ENCODE data around the gene CTNNBL1. TPM values are rescaled to one million over a fixed set of nuclear protein-coding genes. Genes with fewer than 3 reads are reported as not detected.

Gene CTNNBL1
- total RNA-seq, 2 experiments from 2014 or later, result 31.1 to 33.4 TPM

- Mint-ChIP-seq H3K4me1 (ENCODE audit: low read depth) (no peaks in the 10 kb centered on the region), H3K36me3 (ENCODE audit: low read depth) (no peaks in the 10 kb centered on the region), H3K9me3 (no peaks in the 10 kb centered on the region), H3K27me3 (peaks cover 7% of the 10 kb centered on the region), H3K27ac (no peak overlapping the region), H3K4me3 (no peak overlapping the region)
- no peak overlapping the region for H3K27ac ChIP-seq (ENCODE audit: low read depth in 1 of 2, low read length in 2 of 2)
- H3K9me3 ChIP-seq (ENCODE audit: control insufficient read depth in 1 of 2, insufficient read depth in 1 of 2, low read length in 2 of 2), result no peaks in the 10 kb centered on the region
- POLR2A ChIA-PET, result no interaction called here
- H3K36me3 ChIP-seq (ENCODE audit: insufficient read depth, low read length), result no peaks in the 10 kb centered on the region
- no peak for DNase-seq
- no peaks in the 10 kb centered on the region for H3K4me1 ChIP-seq (ENCODE audit: insufficient read depth, low read length)
- H3K27me3 ChIP-seq (ENCODE audit: control insufficient read depth in 1 of 2, insufficient read depth in 2 of 2, low read length in 2 of 2), result peaks cover 0 to 6% of the 10 kb centered on the region in 2 experiments
- intact Hi-C loops (cut with DNase I, micrococcal nuclease), result no loop called here
- CTCF ChIA-PET, result no interaction called here
- no peak for ATAC-seq (ENCODE audit: poor library complexity)
- H3K4me3 ChIP-seq (ENCODE audit: low read length), result no peak overlapping the region
- no peak for TF ChIP-seq CTCF (IDR thresholded peaks at IDR 0.05)
Observed at GRCh38 chr20:37894454-37894853, 200.6 kb downstream of the CTNNBL1 start.

- H3K4me3 Mint-ChIP-seq, result no peak overlapping the region
- DNase-seq (no peak), ATAC-seq (ENCODE audit: poor library complexity) (no peak)
- peaks cover 15% of the 10 kb centered on the region for H3K27me3 Mint-ChIP-seq
- Histone ChIP-seq H3K27me3 (ENCODE audit: control insufficient read depth in 1 of 2, insufficient read depth in 2 of 2, low read length in 2 of 2) (peaks cover 1 to 8% of the 10 kb centered on the region in 2 experiments), H3K4me3 (ENCODE audit: low read length) (no peak overlapping the region), H3K27ac (ENCODE audit: low read depth in 1 of 2, low read length in 2 of 2) (no peak overlapping the region), H3K4me1 (ENCODE audit: insufficient read depth, low read length) (no peaks in the 10 kb centered on the region), H3K9me3 (ENCODE audit: control insufficient read depth in 1 of 2, insufficient read depth in 1 of 2, low read length in 2 of 2) (no peaks in the 10 kb centered on the region), H3K36me3 (ENCODE audit: insufficient read depth, low read length) (no peaks in the 10 kb centered on the region)
- no peaks in the 10 kb centered on the region for H3K4me1 Mint-ChIP-seq (ENCODE audit: low read depth)
- intact Hi-C loops (cut with DNase I, micrococcal nuclease), result no loop called here
- no peak for TF ChIP-seq CTCF (IDR thresholded peaks at IDR 0.05)
- no peaks in the 10 kb centered on the region for H3K9me3 Mint-ChIP-seq
- no peaks in the 10 kb centered on the region for H3K36me3 Mint-ChIP-seq (ENCODE audit: low read depth)
- POLR2A ChIA-PET, result no interaction called here
- CTCF ChIA-PET, result no interaction called here
- H3K27ac Mint-ChIP-seq, result no peak overlapping the region
Observed at GRCh38 chr20:37895166-37895565, 201.3 kb downstream of the CTNNBL1 start.

- Histone ChIP-seq H3K27ac (ENCODE audit: low read depth in 1 of 2, low read length in 2 of 2) (no peak overlapping the region), H3K9me3 (ENCODE audit: control insufficient read depth in 1 of 2, insufficient read depth in 1 of 2, low read length in 2 of 2) (peaks cover 0 to 3% of the 10 kb centered on the region in 2 experiments), H3K4me3 (ENCODE audit: low read length) (no peak overlapping the region), H3K4me1 (ENCODE audit: insufficient read depth, low read length) (peaks cover under 1% of the 10 kb centered on the region), H3K27me3 (ENCODE audit: control insufficient read depth in 1 of 2, insufficient read depth in 2 of 2, low read length in 2 of 2) (peaks cover 15 to 18% of the 10 kb centered on the region in 2 experiments), H3K36me3 (ENCODE audit: insufficient read depth, low read length) (no peaks in the 10 kb centered on the region)
- Mint-ChIP-seq H3K4me1 (ENCODE audit: low read depth) (peaks cover 6% of the 10 kb centered on the region), H3K9me3 (no peaks in the 10 kb centered on the region), H3K27ac (no peak overlapping the region), H3K4me3 (no peak overlapping the region), H3K27me3 (peaks cover 29% of the 10 kb centered on the region), H3K36me3 (ENCODE audit: low read depth) (no peaks in the 10 kb centered on the region)
- POLR2A ChIA-PET, result no interaction called here
- no peak for TF ChIP-seq CTCF (IDR thresholded peaks at IDR 0.05)
- CTCF ChIA-PET, result no interaction called here
- no peak for DNase-seq
- intact Hi-C loops (cut with DNase I, micrococcal nuclease), result no loop called here
- no peak for ATAC-seq (ENCODE audit: poor library complexity)
Observed at GRCh38 chr20:37896932-37897548, 203.2 kb downstream of the CTNNBL1 start.

All from CD4-positive, alpha-beta T cell (primary cell).